T-cell (primary cell): ENCODE results near the gene PLEKHM3. TPM values are rescaled to one million over a fixed set of nuclear protein-coding genes. Genes with fewer than 3 reads are reported as not detected.

Experiments used
- ATAC-seq, 4 experiments: fragments of 200-7000 bp in 3 of 4; fragments of 150-1000 bp in 1 of 4; cut with Tn5 transposase; replicated peaks in 1 of 4; 1 replicate in 3 of 4; 2 replicates in 1 of 4; pipeline ENCODE4 v1.10.0; 2021; ENCODE audit warnings: moderate library complexity in 3 of 4, mild to moderate bottlenecking in 2 of 4, moderate number of reproducible peaks in 1 of 4
- CTCF ChIA-PET, 2 donors: fragments of 300-600 bp; sonication (Branson Sonifier 250); formaldehyde crosslinking; loops; one replicate each; lab custom pipeline; 2022; ENCODE audit warnings: antibody characterized with exemption in 2 of 2; lab: Charles Lee
- POLR2A ChIA-PET, 2 donors: fragments of 300-600 bp; sonication (Branson Sonifier 250); formaldehyde crosslinking; loops; one replicate each; lab custom pipeline; 2022; ENCODE audit warnings: antibody characterized with exemption in 2 of 2; lab: Charles Lee
- DNase-seq, 35 experiments: peaks; one replicate each; pipeline versions ENCODE4 v3.0.0 to v3.0.0-alpha.2; 2013 to 2023
- H3K27ac ChIP-seq: one replicate; pipeline ENCODE4 v1.5.1; 2013; ENCODE audit warnings: low read length
- H3K27me3 ChIP-seq, 2 experiments: replicated peaks in 1 of 2; 1 replicate in 1 of 2; 2 replicates in 1 of 2; pipeline versions ENCODE4 v1.6.1 to v1.7.0; 2013; ENCODE audit warnings: low read length in 1 of 2, mixed read lengths in 1 of 2; ENCODE audit not compliant: control insufficient read depth in 2 of 2, insufficient read depth in 2 of 2; ENCODE audit errors: extremely low read depth in 1 of 2
- H3K36me3 ChIP-seq, 2 donors: 1 replicate in 1 of 2; 2 replicates in 1 of 2; pipeline versions ENCODE4 v1.6.1 to v1.7.0; 2013; ENCODE audit warnings: low read length in 1 of 2; ENCODE audit not compliant: control insufficient read depth in 2 of 2, insufficient read depth in 1 of 2; ENCODE audit errors: extremely low read depth in 1 of 2
- H3K4me1 ChIP-seq, 2 experiments: 1 replicate in 1 of 2; 2 replicates in 1 of 2; pipeline versions ENCODE4 v1.6.1 to v1.7.0; 2013; ENCODE audit warnings: low read length in 2 of 2, mixed read lengths in 1 of 2; ENCODE audit not compliant: insufficient read depth in 2 of 2, control insufficient read depth in 1 of 2; ENCODE audit errors: extremely low read depth in 1 of 2
- H3K4me3 ChIP-seq, 2 donors: 1 replicate in 1 of 2; 2 replicates in 1 of 2; pipeline versions ENCODE4 v1.5.1 to v1.7.0; 2013; ENCODE audit warnings: mild to moderate bottlenecking in 2 of 2, low read length in 1 of 2, moderate library complexity in 1 of 2; ENCODE audit not compliant: control insufficient read depth in 1 of 2; ENCODE audit errors: extremely low read depth in 1 of 2
- H3K9me3 ChIP-seq: 2 replicates; pipeline ENCODE4 v1.7.0; 2013
- H3K27ac Mint-ChIP-seq, 2 donors: one replicate each; pipeline ENCODE4 v1.8.0; 2020 to 2021; ENCODE audit warnings: mild to moderate bottlenecking in 2 of 2, mixed read lengths in 2 of 2
- H3K27me3 Mint-ChIP-seq, 2 donors: one replicate each; pipeline ENCODE4 v1.8.0; 2021 to 2022; ENCODE audit warnings: mixed read lengths in 2 of 2
- H3K36me3 Mint-ChIP-seq: one replicate; pipeline ENCODE4 v1.8.0; 2021; ENCODE audit warnings: mixed read lengths
- H3K4me1 Mint-ChIP-seq, 3 donors: one replicate each; pipeline ENCODE4 v1.8.0; 2020 to 2022; ENCODE audit warnings: mixed read lengths in 3 of 3, mild to moderate bottlenecking in 1 of 3
- H3K4me3 Mint-ChIP-seq, 3 donors: one replicate each; pipeline ENCODE4 v1.8.0; 2020 to 2022; ENCODE audit warnings: mild to moderate bottlenecking in 3 of 3, mixed read lengths in 3 of 3, moderate library complexity in 3 of 3
- H3K9me3 Mint-ChIP-seq, 3 donors: one replicate each; pipeline ENCODE4 v1.8.0; 2020 to 2022; ENCODE audit warnings: mixed read lengths in 3 of 3
- WGBS: methylation state at CpG from one replicate; pipeline ENCODE4 v1.1.5; 2013; ENCODE audit warnings: missing lambda C conversion rate; ENCODE audit not compliant: insufficient coverage; 5-methylcytosine and 5-hydroxymethylcytosine counted together
- total RNA-seq, 35 experiments: library from RNA in 6 of 35; stranded (reverse) in 6 of 35; fragments of 120-200 nt in 1 of 35; gene quantifications; one replicate each; pipeline versions ENCODE4 v1.2.1 to v1.2.4 and lab custom pipeline; 2013 to 2026

PLEKHM3 gene
- total RNA-seq, 5 donors from 2014 or later (not counting 1 experiment from before 2014, with no cell fraction given) = 12.3 to 18.1 (median 13.9) TPM

- ATAC-seq = no peak
- no peaks in the 10 kb centered on the region for H3K4me1 Mint-ChIP-seq
- H3K27ac Mint-ChIP-seq = no peak overlapping the region
- no peaks in the 10 kb centered on the region for H3K9me3 Mint-ChIP-seq
- Histone ChIP-seq H3K9me3 (no peaks in the 10 kb centered on the region), H3K27me3 (no peaks in the 10 kb centered on the region), H3K4me1 (no peaks in the 10 kb centered on the region), H3K4me3 (no peak overlapping the region), H3K36me3 (peaks cover 0 to 3% of the 10 kb centered on the region in 2 donors), H3K27ac (no peak overlapping the region)
- no peak overlapping the region for H3K4me3 Mint-ChIP-seq
- no peak for DNase-seq
- ChIA-PET CTCF (no interaction called here), POLR2A (no interaction called here)
- no peaks in the 10 kb centered on the region for H3K27me3 Mint-ChIP-seq
- H3K36me3 Mint-ChIP-seq = peaks cover 32% of the 10 kb centered on the region
- no CpG with 5 or more reads among the region's 4 CpGs for WGBS
Observed at GRCh38 chr2:207861789-207862188, 163.5 kb downstream of the PLEKHM3 start.

DNA sequence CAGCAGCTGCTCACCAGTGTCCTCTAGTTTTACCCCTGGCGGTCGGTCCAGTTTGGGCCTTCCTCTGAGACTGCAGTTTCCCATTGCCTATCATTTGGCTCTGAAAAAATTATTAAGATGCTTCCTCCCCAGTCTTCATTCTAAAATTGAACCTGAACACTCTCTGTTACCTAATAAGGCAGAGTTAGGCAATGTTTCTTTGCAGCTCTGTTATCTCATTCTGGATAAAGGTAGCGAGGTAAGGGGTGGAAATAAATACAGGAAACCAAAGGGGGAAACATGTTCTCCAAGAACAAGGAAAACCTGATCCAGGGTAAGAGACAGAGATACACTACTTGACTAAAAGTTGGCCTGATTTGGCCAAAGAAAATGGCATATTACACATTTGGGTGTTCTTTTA is 164.6 kb downstream of the PLEKHM3 start:
- no peaks in the 10 kb centered on the region for H3K27me3 ChIP-seq
- no peaks in the 10 kb centered on the region for H3K4me1 Mint-ChIP-seq
- H3K27ac ChIP-seq = no peak overlapping the region
- no peaks in the 10 kb centered on the region for H3K27me3 Mint-ChIP-seq
- ATAC-seq = no peak
- H3K4me3 Mint-ChIP-seq = no peak overlapping the region
- no peaks in the 10 kb centered on the region for H3K4me1 ChIP-seq
- no peaks in the 10 kb centered on the region for H3K9me3 Mint-ChIP-seq
- H3K36me3 Mint-ChIP-seq = peaks cover 34% of the 10 kb centered on the region
- ChIA-PET POLR2A (no interaction called here), CTCF (interaction anchor here (0.6 to 0.7 kb wide), 2 partner anchors 77 to 158 kb away, joined by 3 read pairs; no protein-coding TSS in a partner anchor)
- WGBS = 100% methylated on average over 2 of the region's 3 CpGs
- H3K36me3 ChIP-seq = peaks cover 0 to 3% of the 10 kb centered on the region in 2 donors
- H3K4me3 ChIP-seq = no peak overlapping the region
- no peak for DNase-seq
- H3K27ac Mint-ChIP-seq = no peak overlapping the region
- no peaks in the 10 kb centered on the region for H3K9me3 ChIP-seq

GRCh38 chr2:207855591-207855990 is 169.7 kb downstream of the PLEKHM3 start:
- no CpG with 5 or more reads among the region's 3 CpGs for WGBS
- Mint-ChIP-seq H3K4me1 (no peaks in the 10 kb centered on the region), H3K27ac (no peak overlapping the region), H3K9me3 (no peaks in the 10 kb centered on the region), H3K36me3 (peaks cover 43% of the 10 kb centered on the region), H3K27me3 (no peaks in the 10 kb centered on the region), H3K4me3 (no peak overlapping the region)
- H3K27ac ChIP-seq = no peak overlapping the region
- DNase-seq = no peak
- no peaks in the 10 kb centered on the region for H3K4me1 ChIP-seq
- H3K4me3 ChIP-seq = no peak overlapping the region
- no peak for ATAC-seq
- no peaks in the 10 kb centered on the region for H3K9me3 ChIP-seq
- POLR2A ChIA-PET = no interaction called here
- no peaks in the 10 kb centered on the region for H3K27me3 ChIP-seq
- H3K36me3 ChIP-seq = peaks cover 0 to 3% of the 10 kb centered on the region in 2 donors
- CTCF ChIA-PET = no interaction called here

GRCh38 chr2:207854484-207855440 is 170.6 kb downstream of the PLEKHM3 start:
- DNase-seq = no peak
- no peak overlapping the region for H3K4me3 Mint-ChIP-seq
- H3K36me3 Mint-ChIP-seq = peaks cover 38% of the 10 kb centered on the region
- CTCF ChIA-PET = no interaction called here
- ATAC-seq = no peak
- Histone ChIP-seq H3K4me3 (no peak overlapping the region), H3K27ac (no peak overlapping the region), H3K9me3 (no peaks in the 10 kb centered on the region), H3K27me3 (no peaks in the 10 kb centered on the region), H3K4me1 (no peaks in the 10 kb centered on the region), H3K36me3 (peaks cover 0 to 2% of the 10 kb centered on the region in 2 donors)
- no CpG with 5 or more reads among the region's 2 CpGs for WGBS
- POLR2A ChIA-PET = no interaction called here
- no peaks in the 10 kb centered on the region for H3K27me3 Mint-ChIP-seq
- H3K9me3 Mint-ChIP-seq = no peaks in the 10 kb centered on the region
- no peak overlapping the region for H3K27ac Mint-ChIP-seq
- no peaks in the 10 kb centered on the region for H3K4me1 Mint-ChIP-seq

DNA sequence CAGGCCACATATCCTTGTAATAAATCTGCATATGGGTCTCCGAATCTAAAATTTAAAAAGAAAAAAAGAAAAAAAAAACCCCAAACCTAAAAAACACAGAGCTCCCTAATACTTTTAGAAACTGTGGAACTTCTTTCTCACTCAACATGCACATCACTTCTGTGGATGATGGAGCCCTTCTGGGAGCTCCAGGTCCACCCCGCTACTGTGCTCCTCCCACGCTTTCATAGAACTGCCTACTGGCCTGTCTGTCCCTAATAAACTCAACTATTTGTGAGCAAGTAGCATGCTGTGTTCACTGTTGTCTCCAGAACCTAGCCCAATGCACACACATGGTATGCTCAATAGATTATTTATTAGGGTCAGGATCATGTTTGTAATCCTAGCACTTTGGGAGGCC is 172.5 kb downstream of the PLEKHM3 start:
- H3K27ac ChIP-seq = no peak overlapping the region
- Mint-ChIP-seq H3K4me1 (peaks cover 0 to 2% (median 0%) of the 10 kb centered on the region in 3 donors), H3K36me3 (peaks cover 43% of the 10 kb centered on the region), H3K4me3 (no peak overlapping the region), H3K27ac (no peak overlapping the region), H3K27me3 (no peaks in the 10 kb centered on the region), H3K9me3 (no peaks in the 10 kb centered on the region)
- WGBS = 100% methylated on average over 3 of the region's 3 CpGs
- H3K9me3 ChIP-seq = no peaks in the 10 kb centered on the region
- H3K36me3 ChIP-seq = no peaks in the 10 kb centered on the region
- ATAC-seq = no peak
- POLR2A ChIA-PET = no interaction called here
- H3K4me1 ChIP-seq = no peaks in the 10 kb centered on the region
- CTCF ChIA-PET = no interaction called here
- H3K4me3 ChIP-seq = no peak overlapping the region
- no peak for DNase-seq
- no peaks in the 10 kb centered on the region for H3K27me3 ChIP-seq

DNA sequence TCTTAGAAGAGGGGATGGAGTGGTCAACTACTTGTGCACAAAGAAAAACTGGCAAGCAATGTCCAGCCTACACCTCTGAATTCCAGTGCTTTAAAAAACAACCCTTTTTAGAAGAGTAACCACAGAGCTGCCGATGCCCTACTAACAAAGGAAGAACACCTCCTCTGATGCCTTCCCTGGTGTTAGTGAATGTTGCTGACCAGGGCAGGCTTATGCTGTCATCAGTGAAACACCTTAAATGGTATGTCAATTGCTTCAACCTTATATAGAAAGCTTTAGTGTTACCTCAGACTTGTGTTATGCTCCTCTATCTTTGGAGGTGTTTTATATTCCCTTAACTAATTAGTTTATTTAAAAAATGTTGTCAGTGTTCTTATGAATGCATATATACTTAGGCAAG is 175.9 kb downstream of the PLEKHM3 start:
- Histone ChIP-seq H3K4me1 (no peaks in the 10 kb centered on the region), H3K27me3 (no peaks in the 10 kb centered on the region), H3K4me3 (no peak overlapping the region), H3K27ac (no peak overlapping the region), H3K9me3 (no peaks in the 10 kb centered on the region), H3K36me3 (no peaks in the 10 kb centered on the region)
- H3K4me1 Mint-ChIP-seq = peaks cover 0 to 2% (median 0%) of the 10 kb centered on the region in 3 donors
- no peak for DNase-seq
- ATAC-seq = no peak
- no CpG with 5 or more reads among the region's 1 CpG for WGBS
- peaks cover 25% of the 10 kb centered on the region for H3K36me3 Mint-ChIP-seq
- H3K27ac Mint-ChIP-seq = no peak overlapping the region
- ChIA-PET POLR2A (no interaction called here), CTCF (interaction anchor here in 1 of 2 donors (1.1 kb wide), 1 partner anchor 19 kb away, joined by 3 read pairs; no protein-coding TSS in a partner anchor)
- no peak overlapping the region for H3K4me3 Mint-ChIP-seq
- no peaks in the 10 kb centered on the region for H3K27me3 Mint-ChIP-seq
- no peaks in the 10 kb centered on the region for H3K9me3 Mint-ChIP-seq
